Hematopoietic multipotent progenitor cell treated with erythropoietin and hydrocortisone succinate and interleukin-3 and kit ligand, for 8 days (in vitro differentiated cells): Measurements from ENCODE around the gene JAK3.

Source experiments
- DNase-seq: peaks from one replicate; pipeline ENCODE4 v3.0.0-alpha.2; 2015

Gene JAK3

DNA sequence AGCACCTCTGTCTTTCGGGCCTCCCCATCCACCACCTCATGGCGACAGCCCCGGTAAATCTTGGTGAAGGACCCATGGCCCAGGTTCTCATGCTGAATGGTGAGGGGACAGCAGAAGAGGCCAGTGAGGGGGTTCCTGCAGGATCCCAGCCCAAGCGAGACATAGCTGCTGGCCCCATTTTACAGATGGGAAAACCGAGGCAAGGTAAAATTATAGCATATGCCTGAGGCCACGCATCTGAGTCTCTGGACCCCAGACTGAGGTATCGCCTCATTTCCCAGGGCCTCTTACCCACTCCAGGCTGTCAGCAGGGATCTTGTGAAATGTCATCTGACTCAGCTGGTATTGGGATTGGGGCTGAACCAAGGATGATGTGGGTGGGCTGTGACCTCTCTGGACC is 9.8 kb downstream of the JAK3 start:
- no peak for DNase-seq

GRCh38 chr19:17836530-17836929 is 11.3 kb downstream of the JAK3 start:
- DNase-seq = no peak

DNA sequence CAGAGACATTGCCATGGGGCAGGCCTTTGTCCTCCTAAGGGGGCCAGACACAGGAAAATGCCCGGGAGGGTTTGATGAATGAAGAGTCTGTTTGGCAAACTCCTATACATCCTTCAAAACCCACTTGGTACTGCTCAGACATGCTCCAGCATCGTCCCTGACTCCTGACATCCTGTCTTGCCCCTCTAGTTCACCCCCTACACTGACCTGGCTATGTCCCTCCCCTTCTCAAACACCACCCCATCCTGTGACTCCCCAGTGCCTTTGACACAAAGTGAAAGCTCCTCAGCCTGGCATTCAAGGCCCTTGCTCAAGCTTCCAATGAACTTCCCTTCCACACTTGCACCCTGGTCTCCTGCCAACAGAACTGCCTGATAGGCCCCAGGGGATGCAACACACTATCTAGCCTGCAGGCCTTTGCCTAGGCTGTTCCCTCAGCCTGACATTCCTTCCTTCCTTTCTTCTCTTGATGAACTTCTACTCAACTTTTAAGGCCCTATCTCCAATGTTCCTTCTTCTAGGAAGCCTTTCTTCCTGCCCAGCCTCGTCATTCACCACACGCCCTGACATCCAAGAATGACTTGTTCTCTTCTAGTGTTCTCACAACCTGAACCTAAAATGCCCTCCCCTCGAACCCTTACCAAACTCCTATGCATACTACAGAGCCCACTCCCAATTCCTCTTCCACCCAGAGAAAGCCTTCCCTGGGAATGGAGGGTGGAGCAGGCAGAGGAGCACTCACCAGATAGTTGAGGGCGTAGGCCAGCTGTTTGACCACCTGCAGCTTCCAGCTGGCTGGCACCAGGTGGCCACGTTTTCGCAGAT is 12.4 kb downstream of the JAK3 start:
- DNase-seq = no peak

DNA sequence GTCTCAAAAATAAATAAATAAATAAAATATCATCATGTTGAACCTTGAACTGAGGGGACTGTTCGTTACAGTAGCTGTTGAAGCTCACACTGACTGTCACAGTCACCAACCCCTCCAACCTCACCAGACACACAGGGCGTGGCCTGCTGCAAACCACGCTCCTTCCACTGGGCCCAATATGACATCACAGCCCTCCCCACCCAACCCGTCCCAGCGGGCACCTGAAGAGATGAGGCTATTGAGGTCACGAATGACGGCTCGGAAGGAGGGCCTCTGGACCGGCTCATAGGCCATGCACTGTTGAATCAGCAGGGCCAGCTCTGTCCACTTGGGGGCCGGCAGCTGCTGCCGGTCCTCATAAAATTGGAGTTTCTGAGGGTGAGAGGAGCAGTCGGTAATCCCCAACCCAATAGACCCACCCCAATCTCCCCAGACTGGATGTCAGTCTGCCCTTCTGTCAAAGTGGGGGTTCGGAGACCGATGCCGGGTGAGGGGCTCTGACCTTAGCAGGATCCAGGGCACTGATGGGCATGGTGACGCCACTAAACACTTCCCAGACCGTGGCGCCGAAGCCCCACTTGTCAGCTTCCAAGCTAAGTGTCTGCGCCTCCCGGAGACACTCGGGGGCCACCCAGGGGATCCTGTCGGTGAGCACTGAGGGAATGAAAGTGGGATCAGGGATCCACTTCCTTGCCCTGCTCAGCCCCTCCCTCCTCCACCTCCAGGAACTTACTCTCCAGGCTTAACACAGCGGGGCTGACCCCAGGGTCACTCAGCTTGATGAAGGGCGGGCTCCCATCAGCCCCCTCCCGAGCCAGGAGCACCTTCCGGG is 13.2 kb downstream of the JAK3 start:
- DNase-seq = no peak

- no peak for DNase-seq
These were observed 15.2 kb downstream of the JAK3 start for GRCh38 chr19:17832443-17833208.

DNA sequence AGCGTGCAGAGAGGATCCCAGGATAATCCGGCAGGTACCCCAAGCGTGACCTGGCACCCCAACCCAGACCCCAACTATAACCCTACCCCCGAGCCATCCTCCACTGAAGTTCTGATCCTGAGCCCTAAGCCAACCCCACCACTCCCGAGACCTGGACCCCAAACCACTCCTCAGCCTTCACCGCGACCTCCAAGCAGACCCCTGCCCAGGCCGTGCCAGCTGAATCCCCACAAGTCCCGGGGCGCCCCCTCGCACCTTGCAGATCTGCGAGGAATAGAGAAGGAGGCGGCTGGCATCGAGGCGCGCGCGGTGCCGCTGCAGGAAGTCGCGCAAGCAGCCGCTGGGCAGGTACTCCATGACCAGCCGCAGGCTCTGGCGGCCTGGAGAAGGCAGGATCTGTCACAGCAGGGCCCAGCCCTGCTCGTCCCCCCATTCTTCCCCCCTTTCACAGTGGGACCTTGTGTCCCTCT is 16.3 kb downstream of the JAK3 start:
- DNase-seq = no peak

GRCh38 chr19:17830567-17831418 is 17.0 kb downstream of the JAK3 start:
- no peak for DNase-seq

DNA sequence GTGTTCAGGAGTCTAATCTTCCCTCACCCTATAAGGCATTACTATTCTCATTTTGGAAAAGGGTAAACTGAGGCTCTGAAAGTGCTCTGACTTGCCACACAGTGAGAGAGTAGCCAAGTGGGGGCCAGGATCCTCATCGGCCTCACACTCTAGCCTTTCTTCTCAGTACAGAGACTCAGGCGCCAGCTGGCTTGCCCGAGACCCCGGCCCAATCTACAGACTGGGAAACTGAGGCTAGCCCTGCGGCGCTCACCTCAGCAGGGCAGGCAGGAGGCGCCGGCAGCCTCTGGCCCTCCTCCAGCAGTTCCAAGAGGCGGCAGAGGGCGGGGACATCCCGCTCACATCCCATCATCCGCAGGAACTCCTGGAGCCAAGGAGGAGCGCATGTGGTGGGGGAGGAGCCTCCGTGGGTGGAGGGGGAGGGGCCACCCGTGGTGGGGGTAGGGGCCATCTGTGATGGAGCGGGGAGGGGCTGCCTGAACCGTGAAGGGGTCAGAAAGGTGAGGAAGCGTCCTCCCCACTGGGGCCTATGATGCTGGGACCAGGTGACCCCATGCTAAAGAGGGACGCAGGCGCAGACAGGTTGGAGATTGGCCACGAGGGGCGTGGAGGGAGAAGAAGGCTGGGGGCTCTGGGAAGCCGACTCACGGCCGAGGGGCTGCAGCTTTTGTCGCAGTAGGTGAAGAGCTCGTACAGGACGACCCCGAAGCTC is 17.8 kb downstream of the JAK3 start:
- no peak for DNase-seq

DNA sequence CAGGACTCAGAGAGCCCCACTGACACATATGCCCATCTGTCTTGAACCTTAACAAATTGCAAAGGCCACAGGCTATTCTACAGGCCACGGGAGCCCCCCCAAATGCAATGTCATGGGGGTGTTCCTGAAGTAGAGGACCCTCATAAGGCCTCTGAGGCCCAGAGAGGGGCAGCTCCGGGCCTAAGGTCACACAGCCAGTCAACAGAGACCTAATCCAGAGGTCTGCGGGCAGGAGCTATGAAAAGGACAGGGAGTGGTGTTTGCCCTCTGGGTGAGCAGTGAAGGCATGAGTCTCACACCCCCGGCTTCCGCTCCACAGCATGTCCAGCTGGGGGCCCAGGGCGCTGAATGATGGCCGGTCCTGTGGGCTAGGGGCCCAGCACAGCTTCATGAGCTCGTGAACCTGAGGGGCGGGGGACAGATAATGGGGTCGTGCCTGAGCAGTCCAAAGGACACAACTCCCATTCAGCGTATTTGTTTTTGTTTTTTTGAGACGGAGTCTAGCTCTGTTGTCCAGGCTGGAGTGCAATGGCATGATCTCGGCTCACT is 21.2 kb downstream of the JAK3 start:
- DNase-seq = no peak

DNA sequence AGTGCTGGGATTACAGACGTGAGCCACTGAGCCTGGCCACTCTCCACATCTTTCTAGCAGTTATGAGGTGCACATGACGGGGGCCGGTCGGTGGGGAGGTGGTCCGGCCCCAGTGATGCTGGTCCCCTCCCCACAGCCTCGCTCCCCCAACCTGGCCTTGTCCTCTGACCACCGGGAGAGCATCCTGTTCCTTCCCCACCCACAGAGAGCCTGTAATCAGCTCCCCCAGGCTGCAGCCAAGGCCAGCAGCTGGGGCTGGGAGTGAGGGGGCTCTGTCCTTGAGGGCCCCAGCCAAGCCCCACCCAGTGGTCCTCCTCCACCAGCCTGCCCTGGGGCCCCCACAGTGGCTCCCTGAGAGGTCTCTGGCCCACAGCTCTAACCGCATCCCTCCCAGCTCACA is 23.4 kb downstream of the JAK3 start:
- no peak for DNase-seq

GRCh38 chr19:17821190-17821589 is 26.6 kb downstream of the JAK3 start, which contains the start of gene INSL3:
INSL3 (minus strand) TSS chr19:17821519; CDS start chr19:17821506, 13 bp downstream.
- no peak for DNase-seq

- DNase-seq = no peak
These were observed 30.0 kb downstream of the JAK3 start for GRCh38 chr19:17817668-17818363.

GRCh38 chr19:17812099-17812498 is 35.7 kb downstream of the JAK3 start:
- DNase-seq = no peak

DNA sequence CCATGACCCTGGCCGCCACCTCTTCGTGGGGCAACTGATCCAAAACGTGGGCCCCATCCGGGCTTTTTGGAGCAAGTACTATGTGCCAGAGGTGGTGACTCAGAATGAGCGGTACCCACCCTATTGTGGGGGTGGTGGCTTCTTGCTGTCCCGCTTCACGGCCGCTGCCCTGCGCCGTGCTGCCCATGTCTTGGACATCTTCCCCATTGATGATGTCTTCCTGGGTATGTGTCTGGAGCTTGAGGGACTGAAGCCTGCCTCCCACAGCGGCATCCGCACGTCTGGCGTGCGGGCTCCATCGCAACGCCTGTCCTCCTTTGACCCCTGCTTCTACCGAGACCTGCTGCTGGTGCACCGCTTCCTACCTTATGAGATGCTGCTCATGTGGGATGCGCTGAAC is 36.1 kb downstream of the JAK3 start:
- DNase-seq = no peak

DNA sequence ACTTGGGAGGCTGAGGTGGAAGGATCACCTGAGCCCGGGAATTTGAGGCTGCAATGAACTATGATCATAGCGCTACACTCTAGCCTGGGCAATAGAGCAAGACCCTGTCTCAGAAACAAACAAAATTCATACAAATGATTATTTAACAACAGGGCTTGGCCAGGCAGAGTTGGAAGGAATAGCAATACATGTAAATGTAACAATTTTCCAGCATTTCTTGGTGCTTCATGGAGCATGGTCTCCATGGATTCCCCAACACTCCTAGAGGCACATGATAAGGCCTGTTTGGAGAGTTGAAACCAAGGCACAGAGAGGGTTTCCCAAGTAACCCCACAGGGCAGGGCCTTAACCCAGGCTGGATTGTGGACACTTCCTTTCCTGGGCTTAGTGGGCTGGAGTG is 36.7 kb downstream of the JAK3 start:
- DNase-seq = no peak

DNA sequence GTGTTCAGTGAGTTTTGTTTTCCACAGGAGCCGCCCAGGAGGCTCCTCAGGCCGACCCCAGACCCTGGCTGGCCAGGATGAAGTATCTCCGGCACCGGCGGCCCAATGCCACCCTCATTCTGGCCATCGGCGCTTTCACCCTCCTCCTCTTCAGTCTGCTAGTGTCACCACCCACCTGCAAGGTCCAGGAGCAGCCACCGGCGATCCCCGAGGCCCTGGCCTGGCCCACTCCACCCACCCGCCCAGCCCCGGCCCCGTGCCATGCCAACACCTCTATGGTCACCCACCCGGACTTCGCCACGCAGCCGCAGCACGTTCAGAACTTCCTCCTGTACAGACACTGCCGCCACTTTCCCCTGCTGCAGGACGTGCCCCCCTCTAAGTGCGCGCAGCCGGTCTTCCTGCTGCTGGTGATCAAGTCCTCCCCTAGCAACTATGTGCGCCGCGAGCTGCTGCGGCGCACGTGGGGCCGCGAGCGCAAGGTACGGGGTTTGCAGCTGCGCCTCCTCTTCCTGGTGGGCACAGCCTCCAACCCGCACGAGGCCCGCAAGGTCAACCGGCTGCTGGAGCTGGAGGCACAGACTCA is 40.0 kb downstream of the JAK3 start:
- DNase-seq = no peak

GRCh38 chr19:17806945-17807344 is 40.8 kb downstream of the JAK3 start:
- no peak for DNase-seq

DNA sequence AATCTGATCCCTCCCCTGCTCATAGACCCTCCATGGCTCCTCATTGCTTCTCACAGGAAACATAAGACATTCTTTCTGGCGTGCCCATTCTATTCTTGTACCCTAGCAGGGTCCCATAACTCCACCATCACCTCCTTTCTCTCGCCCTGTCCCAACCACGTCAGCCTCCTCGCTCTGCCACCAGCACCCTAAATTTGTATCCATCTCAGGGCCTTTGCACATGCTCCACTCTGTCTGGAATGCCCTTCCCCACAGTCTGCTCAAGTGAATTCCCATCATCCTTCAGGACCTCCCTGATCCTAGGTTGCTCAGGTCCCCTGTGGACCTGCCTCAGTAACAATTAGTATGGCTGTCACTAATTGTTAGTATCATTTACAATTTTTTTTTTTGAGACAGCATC is 42.4 kb downstream of the JAK3 start:
- DNase-seq = no peak

- peak; percentile 19 for DNase-seq
These were observed 44.4 kb downstream of the JAK3 start for GRCh38 chr19:17803264-17803896.
